ENCODE data around the gene SDSL. TPM values are rescaled to one million over a fixed set of nuclear protein-coding genes. Genes with fewer than 3 reads are reported as not detected.

The SDSL gene
- total and polyA plus RNA-seq, 2 of the 4 experiments (the other 2 are of a cell fraction), result 6.3 to 10.9 TPM

- dilution Hi-C loops (cut with HindIII; ENCODE audit: low sequenced_read_pairs, unreplicated experiment) (no loop called here), intact Hi-C loops (cut with micrococcal nuclease) (no loop called here), in situ Hi-C loops (cut with MboI; ENCODE audit: low sequenced_read_pairs) (no loop called here)
- Histone ChIP-seq H3K79me1 (ENCODE audit: low read depth in 1 of 2, low read length in 2 of 2) (no peaks in the 10 kb centered on the region), H4K91ac (ENCODE audit: insufficient read depth, low read depth, low read length) (no peak overlapping the region), H3K9me3 (ENCODE audit: control insufficient read depth, insufficient read depth, low read length) (no peaks in the 10 kb centered on the region), H2AK5ac (ENCODE audit: low read depth, low read length) (no peak overlapping the region), H3K4me3 (ENCODE audit: insufficient read depth, low read depth, low read length) (no peak overlapping the region), H2BK5ac (ENCODE audit: low read depth, low read length, poor library complexity, severe bottlenecking) (no peak overlapping the region), H3K14ac (replicated peaks; ENCODE audit: low read depth, low read length) (no peak overlapping the region), H3K36me3 (ENCODE audit: control insufficient read depth, insufficient read depth, low read length) (no peaks in the 10 kb centered on the region), H2BK20ac (ENCODE audit: low read depth, low read length) (no peak overlapping the region), H3K27me3 (ENCODE audit: control insufficient read depth, insufficient read depth, low read length) (peaks cover 3% of the 10 kb centered on the region; the same call in 1 of the 2 replicates), H3K18ac (ENCODE audit: low read depth, low read length) (no peak overlapping the region), H3K23ac (ENCODE audit: low read depth, low read length) (no peak overlapping the region), H3K27ac (ENCODE audit: insufficient read depth, low read length) (no peak overlapping the region), H4K8ac (ENCODE audit: low read depth in 2 of 2, low read length in 2 of 2) (no peak overlapping the region), H2AK9ac (replicated peaks; ENCODE audit: low read depth, low read length, poor library complexity) (no peak overlapping the region), H4K5ac (ENCODE audit: low read depth, low read length) (no peak overlapping the region), H3K4ac (ENCODE audit: low read depth, low read length) (no peak overlapping the region), H2BK120ac (ENCODE audit: low read depth, low read length) (no peak overlapping the region), H4K20me1 (ENCODE audit: insufficient read depth, low read length) (no peaks in the 10 kb centered on the region), H3K4me1 (ENCODE audit: control insufficient read depth, insufficient read depth, low read length) (no peaks in the 10 kb centered on the region), H3K9ac (ENCODE audit: low read depth, low read length) (no peak overlapping the region), H3K56ac (ENCODE audit: extremely low read depth, insufficient read depth, low read length) (no peak overlapping the region), H2AFZ (replicated peaks; ENCODE audit: low read length, poor library complexity) (no peak overlapping the region), H3K4me2 (ENCODE audit: low read depth, low read length) (no peak overlapping the region), H3K9me1 (ENCODE audit: insufficient read depth, low read length) (no peaks in the 10 kb centered on the region), H2BK15ac (ENCODE audit: low read depth, low read length) (no peak overlapping the region)
- ATAC-seq (ENCODE audit: low read depth) (no peak), DNase-seq (no peak)
- no peak for TF ChIP-seq MAFK (IDR thresholded peaks at IDR 0.05; ENCODE audit: low read depth, low read length)
- no peak for TF ChIP-seq MAZ (IDR thresholded peaks at IDR 0.05; ENCODE audit: borderline replicate concordance, low read depth, low read length)
- no peak for TF ChIP-seq USF2 (IDR thresholded peaks at IDR 0.05; ENCODE audit: low read depth, low read length)
- TF ChIP-seq MXI1 (IDR thresholded peaks at IDR 0.05; ENCODE audit: borderline replicate concordance, low read depth, low read length), result no peak
- TF ChIP-seq BHLHE40 (IDR thresholded peaks at IDR 0.05; ENCODE audit: low read depth, low read length), result no peak
- no peak for TF ChIP-seq RFX5 (IDR thresholded peaks at IDR 0.05; ENCODE audit: low read depth, low read length)
- TF ChIP-seq RCOR1 (IDR thresholded peaks at IDR 0.05; ENCODE audit: insufficient replicate concordance, low read length), result no peak
- no peak for TF ChIP-seq CHD1 (IDR thresholded peaks at IDR 0.05; ENCODE audit: low read depth, low read length)
- TF ChIP-seq, protein P1, sequence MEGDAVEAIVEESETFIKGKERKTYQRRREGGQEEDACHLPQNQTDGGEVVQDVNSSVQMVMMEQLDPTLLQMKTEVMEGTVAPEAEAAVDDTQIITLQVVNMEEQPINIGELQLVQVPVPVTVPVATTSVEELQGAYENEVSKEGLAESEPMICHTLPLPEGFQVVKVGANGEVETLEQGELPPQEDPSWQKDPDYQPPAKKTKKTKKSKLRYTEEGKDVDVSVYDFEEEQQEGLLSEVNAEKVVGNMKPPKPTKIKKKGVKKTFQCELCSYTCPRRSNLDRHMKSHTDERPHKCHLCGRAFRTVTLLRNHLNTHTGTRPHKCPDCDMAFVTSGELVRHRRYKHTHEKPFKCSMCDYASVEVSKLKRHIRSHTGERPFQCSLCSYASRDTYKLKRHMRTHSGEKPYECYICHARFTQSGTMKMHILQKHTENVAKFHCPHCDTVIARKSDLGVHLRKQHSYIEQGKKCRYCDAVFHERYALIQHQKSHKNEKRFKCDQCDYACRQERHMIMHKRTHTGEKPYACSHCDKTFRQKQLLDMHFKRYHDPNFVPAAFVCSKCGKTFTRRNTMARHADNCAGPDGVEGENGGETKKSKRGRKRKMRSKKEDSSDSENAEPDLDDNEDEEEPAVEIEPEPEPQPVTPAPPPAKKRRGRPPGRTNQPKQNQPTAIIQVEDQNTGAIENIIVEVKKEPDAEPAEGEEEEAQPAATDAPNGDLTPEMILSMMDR (conservative IDR thresholded peaks at IDR 0.05; ENCODE audit: low read depth, low read length), result no peak
- no peak for TF ChIP-seq RAD21 (IDR thresholded peaks at IDR 0.05; ENCODE audit: low read length)
- no peak for TF ChIP-seq CEBPB (IDR thresholded peaks at IDR 0.05; ENCODE audit: low read depth, low read length)
- no peak for TF ChIP-seq NFE2L2 (IDR thresholded peaks at IDR 0.05; ENCODE audit: low read depth, low read length)
- no peak for TF ChIP-seq FOS (IDR thresholded peaks at IDR 0.05; ENCODE audit: low read depth, low read length)
- TF ChIP-seq SMC3 (IDR thresholded peaks at IDR 0.05; ENCODE audit: low read depth, low read length), result no peak
- TF ChIP-seq POLR2A (IDR thresholded peaks at IDR 0.05; ENCODE audit: low read depth, low read length), result no peak
- POLR2A ChIA-PET (ENCODE audit: unreplicated experiment), result no interaction called here
- no TSS peak for BruUV-seq (replicated peaks)
- CTCF ChIA-PET, result interaction anchor here (1.4 kb wide), 1 partner anchor 13 kb away, joined by 4 read pairs; no protein-coding TSS in a partner anchor
- 100% methylated on average over 1 of the region's 2 CpGs; no CpG with 5 or more reads in 1 of the 2 experiments for WGBS, 2 experiments (ENCODE audit: extremely low coverage in 2 of 2, insufficient read length in 1 of 2)
Measured at GRCh38 chr12:113449299-113449698, 27.1 kb downstream of the SDSL start.
